H9 (cell line): ENCODE measurements around the gene NAIF1. TPM values are rescaled to one million over a fixed set of nuclear protein-coding genes. Genes with fewer than 3 reads are reported as not detected.
A peak's percentile ranks its signal among the peaks of the same experiment; 100 is the strongest.

ENCODE experiments used
- DNase-seq: peaks from one replicate; pipeline ENCODE4 v3.0.0-alpha.2; 2017
- H2AFZ ChIP-seq: one replicate; pipeline ENCODE4 v1.6.1; 2013; ENCODE audit warnings: mild to moderate bottlenecking, low read length, control low read depth, moderate library complexity
- H2AK5ac ChIP-seq: 2 replicates; pipeline ENCODE4 v1.6.1; 2013; ENCODE audit warnings: low read length, control low read depth, mixed read lengths; ENCODE audit not compliant: insufficient read length
- H2BK120ac ChIP-seq: one replicate; pipeline ENCODE4 v1.6.1; 2013; ENCODE audit warnings: low read depth, mild to moderate bottlenecking, low read length, control low read depth, inconsistent platforms; ENCODE audit not compliant: poor library complexity, severe bottlenecking
- H2BK12ac ChIP-seq: 2 replicates; pipeline ENCODE4 v1.6.1; 2013; ENCODE audit warnings: low read length, control low read depth, mixed read lengths, low read depth; ENCODE audit not compliant: insufficient read length
- H2BK15ac ChIP-seq: 2 replicates; pipeline ENCODE4 v1.6.1; 2013; ENCODE audit warnings: low read depth, low read length, control low read depth
- H2BK20ac ChIP-seq: one replicate; pipeline ENCODE4 v1.6.1; 2013; ENCODE audit warnings: low read depth, mild to moderate bottlenecking, low read length, control low read depth, inconsistent platforms; ENCODE audit not compliant: poor library complexity, severe bottlenecking
- H2BK5ac ChIP-seq: 2 replicates; pipeline ENCODE4 v1.6.1; 2013; ENCODE audit warnings: low read length, control low read depth, mixed read lengths; ENCODE audit not compliant: insufficient read length
- H3K14ac ChIP-seq: 2 replicates; pipeline ENCODE4 v1.6.1; 2013; ENCODE audit warnings: low read length, control low read depth; ENCODE audit not compliant: insufficient read depth
- H3K18ac ChIP-seq: 2 replicates; pipeline ENCODE4 v1.6.1; 2013; ENCODE audit warnings: low read depth, mild to moderate bottlenecking, mixed read lengths, low read length, control low read depth; ENCODE audit not compliant: insufficient read length
- H3K23ac ChIP-seq: 2 replicates; pipeline ENCODE4 v1.6.1; 2013; ENCODE audit warnings: low read length, control low read depth, mixed read lengths, low read depth; ENCODE audit not compliant: insufficient read length
- H3K23me2 ChIP-seq: 2 replicates; pipeline ENCODE4 v1.6.1; 2013; ENCODE audit warnings: low read depth, mild to moderate bottlenecking, mixed read lengths, low read length, control low read depth; ENCODE audit not compliant: insufficient read length, poor library complexity, severe bottlenecking
- H3K27ac ChIP-seq: 2 replicates; pipeline ENCODE4 v1.5.1; 2013; ENCODE audit warnings: low read length, control low read depth, mixed read lengths, low read depth; ENCODE audit not compliant: insufficient read length
- H3K27me3 ChIP-seq: 2 replicates; pipeline ENCODE4 v1.6.1; 2013; ENCODE audit warnings: low read length, control low read depth, inconsistent platforms; ENCODE audit not compliant: insufficient read depth
- H3K4ac ChIP-seq: 2 replicates; pipeline ENCODE4 v1.6.1; 2013; ENCODE audit warnings: low read depth, mild to moderate bottlenecking, control low read depth, inconsistent platforms, low read length, moderate library complexity
- H3K4me1 ChIP-seq: 2 replicates; pipeline ENCODE4 v1.6.1; 2013; ENCODE audit warnings: low read length, control low read depth, inconsistent platforms; ENCODE audit not compliant: insufficient read depth
- H3K4me2 ChIP-seq: 2 replicates; pipeline ENCODE4 v1.6.1; 2013; ENCODE audit warnings: low read length, control low read depth, mixed read lengths; ENCODE audit not compliant: insufficient read length, insufficient read depth
- H3K56ac ChIP-seq: 2 replicates; pipeline ENCODE4 v1.6.1; 2013; ENCODE audit warnings: low read depth, mild to moderate bottlenecking, mixed read lengths, low read length, control low read depth; ENCODE audit not compliant: insufficient read length
- H3K79me1 ChIP-seq: 2 replicates; pipeline ENCODE4 v1.6.1; 2013; ENCODE audit warnings: low read depth, mild to moderate bottlenecking, moderate library complexity, low read length, control low read depth, inconsistent platforms; ENCODE audit not compliant: insufficient read depth, poor library complexity, severe bottlenecking
- H3K79me2 ChIP-seq: 2 replicates; pipeline ENCODE4 v1.6.1; 2013; ENCODE audit warnings: low read length, control low read depth, inconsistent platforms; ENCODE audit not compliant: insufficient read depth
- H3K9ac ChIP-seq: 2 replicates; pipeline ENCODE4 v1.6.1; 2013; ENCODE audit warnings: low read length, control low read depth, mixed read lengths; ENCODE audit not compliant: insufficient read length; ENCODE audit errors: extremely low read depth
- H3K9me3 ChIP-seq: one replicate; pipeline ENCODE4 v1.6.1; 2013; ENCODE audit warnings: low read depth, low read length, inconsistent platforms; ENCODE audit not compliant: control insufficient read depth
- H3T11ph ChIP-seq: one replicate; pipeline ENCODE4 v1.6.1; 2013; ENCODE audit warnings: mild to moderate bottlenecking, low read length, control low read depth, inconsistent platforms
- H4K20me1 ChIP-seq: one replicate; pipeline ENCODE4 v1.6.1; 2013; ENCODE audit not compliant: control insufficient read depth, insufficient read length, insufficient read depth
- H4K5ac ChIP-seq: 2 replicates; pipeline ENCODE4 v1.6.1; 2013; ENCODE audit warnings: low read depth, mild to moderate bottlenecking, mixed read lengths, low read length, control low read depth; ENCODE audit not compliant: insufficient read length
- H4K8ac ChIP-seq: replicated peaks from 2 replicates; pipeline ENCODE4 v1.6.1; 2013; ENCODE audit warnings: low read length, control low read depth, mixed read lengths, low read depth; ENCODE audit not compliant: insufficient read length
- H4K91ac ChIP-seq: 2 replicates; pipeline ENCODE4 v1.6.1; 2013; ENCODE audit warnings: low read depth, mild to moderate bottlenecking, moderate library complexity, mixed read lengths, low read length, control low read depth; ENCODE audit not compliant: insufficient read length
- H3K27ac Mint-ChIP-seq, 3 experiments: 2 replicates in 2 of 3; 3 replicates in 1 of 3; pipeline ENCODE4 v1.8.0; 2020 to 2021; ENCODE audit warnings: mixed read lengths in 3 of 3, mild to moderate bottlenecking in 1 of 3, moderate library complexity in 1 of 3
- H3K27me3 Mint-ChIP-seq: 2 replicates; pipeline ENCODE4 v1.8.0; 2021; ENCODE audit warnings: low read depth, mild to moderate bottlenecking, moderate library complexity, mixed read lengths
- H3K36me3 Mint-ChIP-seq, 3 experiments: 2 replicates in 2 of 3; 3 replicates in 1 of 3; pipeline ENCODE4 v1.8.0; 2020 to 2021; ENCODE audit warnings: low read depth in 3 of 3, mixed read lengths in 3 of 3; ENCODE audit not compliant: insufficient read depth in 1 of 3
- H3K4me1 Mint-ChIP-seq, 2 experiments: 2 replicates each; pipeline ENCODE4 v1.8.0; 2020; ENCODE audit warnings: mixed read lengths in 2 of 2
- H3K4me3 Mint-ChIP-seq, 2 experiments: 2 replicates in 1 of 2; 3 replicates in 1 of 2; pipeline ENCODE4 v1.8.0; 2020 to 2021; ENCODE audit warnings: mild to moderate bottlenecking in 2 of 2, mixed read lengths in 2 of 2, moderate library complexity in 1 of 2
- H3K9me3 Mint-ChIP-seq, 2 experiments: 2 replicates in 1 of 2; 3 replicates in 1 of 2; pipeline ENCODE4 v1.8.0; 2020; ENCODE audit warnings: mild to moderate bottlenecking in 2 of 2, mixed read lengths in 2 of 2, moderate library complexity in 1 of 2
- WGBS: extraction: QIAGEN DNeasy Blood & Tissue Kit; methylation state at CpG from one replicate; pipeline ENCODE4 v1.1.7; 2013; ENCODE audit warnings: missing lambda C conversion rate, low lambda C conversion rate, mixed read lengths; ENCODE audit not compliant: insufficient read length; ENCODE audit errors: extremely low coverage; 5-methylcytosine and 5-hydroxymethylcytosine counted together
- total RNA-seq: library from RNA; stranded (reverse); gene quantifications from 2 replicates; pipeline ENCODE4 v1.2.1, GENCODE V29; 2021
- TF ChIP-seq, protein P1 (sequence below): fragments of 200-600 bp; sonication (generic); conservative IDR thresholded peaks from 3 replicates; pipeline ENCODE4 v1.8.0; 2021; ENCODE audit warnings: antibody characterized with exemption, mild to moderate bottlenecking

NAIF1 gene
- total RNA-seq, 1 experiment from 2014 or later, result 6.3 TPM

DNA sequence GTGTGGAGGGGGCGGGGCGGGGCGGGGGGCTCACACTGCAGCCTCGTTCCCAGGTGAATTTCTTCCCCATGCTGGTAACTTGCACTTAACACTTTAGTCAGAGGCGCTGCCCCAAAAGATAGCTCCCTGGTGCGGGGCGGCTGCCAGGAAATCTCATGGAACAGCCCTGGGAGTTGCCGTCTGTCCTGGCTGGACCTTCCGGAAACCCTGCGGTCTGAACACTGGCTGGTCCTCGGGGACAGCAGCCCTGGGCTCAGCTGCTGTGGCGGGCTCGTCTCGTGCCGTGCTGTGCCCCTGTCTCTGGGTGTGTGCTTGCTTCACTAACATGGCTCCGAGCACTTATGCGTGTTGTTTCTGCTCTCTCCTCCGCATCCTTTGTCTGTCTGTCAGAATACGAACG is 34.6 kb upstream of the NAIF1 start:
- Mint-ChIP-seq H3K9me3 (no peaks in the 10 kb centered on the region), H3K36me3 (peaks cover 22 to 52% (median 49%) of the 10 kb centered on the region in 3 experiments; a peak in 6 of 7 replicates), H3K4me3 (no peak overlapping the region), H3K27me3 (no peaks in the 10 kb centered on the region), H3K27ac (peak overlapping the region in 2 of 3 experiments; percentile 54 to 81; a peak in 4 of 7 replicates), H3K4me1 (peaks cover 48 to 56% of the 10 kb centered on the region in 2 experiments)
- no peak overlapping the region for H3K18ac ChIP-seq
- H4K8ac ChIP-seq, result no peak overlapping the region
- H3K4me2 ChIP-seq, result no peak overlapping the region
- WGBS, result no CpG with 5 or more reads among the region's 20 CpGs
- H4K20me1 ChIP-seq, result no peaks in the 10 kb centered on the region
- no peak overlapping the region for H3K9ac ChIP-seq
- no peak overlapping the region for H3K27ac ChIP-seq
- no peak overlapping the region for H3K23ac ChIP-seq
- H4K5ac ChIP-seq, result no peak overlapping the region
- H2BK5ac ChIP-seq, result no peak overlapping the region
- H3K79me2 ChIP-seq, result peaks cover 7% of the 10 kb centered on the region; the same call in 1 of the 2 replicates
- no peak overlapping the region for H2BK12ac ChIP-seq
- H3K4ac ChIP-seq, result no peak overlapping the region
- no peak overlapping the region for H3K14ac ChIP-seq
- no peak overlapping the region for H4K91ac ChIP-seq
- H3K9me3 ChIP-seq, result no peaks in the 10 kb centered on the region
- H3K79me1 ChIP-seq, result peaks cover 3% of the 10 kb centered on the region
- TF ChIP-seq, protein P1, sequence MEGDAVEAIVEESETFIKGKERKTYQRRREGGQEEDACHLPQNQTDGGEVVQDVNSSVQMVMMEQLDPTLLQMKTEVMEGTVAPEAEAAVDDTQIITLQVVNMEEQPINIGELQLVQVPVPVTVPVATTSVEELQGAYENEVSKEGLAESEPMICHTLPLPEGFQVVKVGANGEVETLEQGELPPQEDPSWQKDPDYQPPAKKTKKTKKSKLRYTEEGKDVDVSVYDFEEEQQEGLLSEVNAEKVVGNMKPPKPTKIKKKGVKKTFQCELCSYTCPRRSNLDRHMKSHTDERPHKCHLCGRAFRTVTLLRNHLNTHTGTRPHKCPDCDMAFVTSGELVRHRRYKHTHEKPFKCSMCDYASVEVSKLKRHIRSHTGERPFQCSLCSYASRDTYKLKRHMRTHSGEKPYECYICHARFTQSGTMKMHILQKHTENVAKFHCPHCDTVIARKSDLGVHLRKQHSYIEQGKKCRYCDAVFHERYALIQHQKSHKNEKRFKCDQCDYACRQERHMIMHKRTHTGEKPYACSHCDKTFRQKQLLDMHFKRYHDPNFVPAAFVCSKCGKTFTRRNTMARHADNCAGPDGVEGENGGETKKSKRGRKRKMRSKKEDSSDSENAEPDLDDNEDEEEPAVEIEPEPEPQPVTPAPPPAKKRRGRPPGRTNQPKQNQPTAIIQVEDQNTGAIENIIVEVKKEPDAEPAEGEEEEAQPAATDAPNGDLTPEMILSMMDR, result no peak
- H3K27me3 ChIP-seq, result no peaks in the 10 kb centered on the region
- peaks cover 5% of the 10 kb centered on the region; the same call in 1 of the 2 replicates for H3K4me1 ChIP-seq
- H2BK120ac ChIP-seq, result no peak overlapping the region
- H3T11ph ChIP-seq, result no peak overlapping the region
- no peak overlapping the region for H2BK15ac ChIP-seq
- no peak overlapping the region for H2AFZ ChIP-seq
- DNase-seq, result peak; percentile 29
- no peak overlapping the region for H2AK5ac ChIP-seq
- H3K23me2 ChIP-seq, result peaks cover 10% of the 10 kb centered on the region
- no peak overlapping the region for H2BK20ac ChIP-seq
- H3K56ac ChIP-seq, result no peak overlapping the region
